Neural cell (in vitro differentiated cells): ENCODE results near the gene RCN1. TPM values are rescaled to one million over a fixed set of nuclear protein-coding genes. Genes with fewer than 3 reads are reported as not detected.

ENCODE experiments used
- H2AFZ ChIP-seq: fragments of 200-600, 300-800 bp; sonication (generic), shearing (Covaris generic); 2 replicates; pipeline ENCODE4 v1.6.0; 2014; ENCODE audit warnings: low read depth, mild to moderate bottlenecking, antibody characterized with exemption, low read length, moderate library complexity
- H3F3A ChIP-seq: fragments of 200-600 bp; shearing (Covaris generic); 2 replicates; pipeline ENCODE4 v1.6.1; 2016; ENCODE audit warnings: mild to moderate bottlenecking, moderate library complexity, mixed read lengths, antibody characterized with exemption, low read length; ENCODE audit not compliant: insufficient read depth, poor library complexity, severe bottlenecking
- H3K27ac ChIP-seq: fragments of 200-600, 300-800 bp; sonication (generic), shearing (Covaris generic); 2 replicates; pipeline ENCODE4 v1.5.1; 2014; ENCODE audit warnings: mild to moderate bottlenecking, low read length, moderate library complexity
- H3K27me3 ChIP-seq: fragments of 300-800, 200-600 bp; sonication (generic), shearing (Covaris generic); 2 replicates; pipeline ENCODE4 v1.6.0; 2014; ENCODE audit warnings: mild to moderate bottlenecking, low read depth, low read length, moderate library complexity; ENCODE audit not compliant: insufficient read depth
- H3K36me3 ChIP-seq: fragments of 300-800, 200-600 bp; sonication (generic), shearing (Covaris generic); 2 replicates; pipeline ENCODE4 v1.5.1; 2014; ENCODE audit warnings: mild to moderate bottlenecking, antibody characterized with exemption, low read length, moderate library complexity; ENCODE audit not compliant: insufficient read depth
- H3K4me2 ChIP-seq: fragments of 300-800, 200-600 bp; sonication (generic), shearing (Covaris generic); 2 replicates; pipeline ENCODE4 v1.6.0; 2014; ENCODE audit warnings: mild to moderate bottlenecking, low read length
- H3K4me3 ChIP-seq: fragments of 300-800, 200-600 bp; sonication (generic), shearing (Covaris generic); 2 replicates; pipeline ENCODE4 v1.5.1; 2014; ENCODE audit warnings: mild to moderate bottlenecking, low read length, moderate library complexity
- H3K79me2 ChIP-seq: fragments of 200-600 bp; shearing (Covaris generic); replicated peaks from 2 replicates; pipeline ENCODE4 v1.6.0; 2014; ENCODE audit warnings: mild to moderate bottlenecking, low read length, moderate library complexity; ENCODE audit not compliant: insufficient read depth
- H3K9ac ChIP-seq: fragments of 300-800, 200-600 bp; sonication (generic), shearing (Covaris generic); 2 replicates; pipeline ENCODE4 v1.6.1; 2016; ENCODE audit warnings: mild to moderate bottlenecking, low read length, mixed read lengths
- H3K9me2 ChIP-seq: fragments of 200-600 bp; shearing (Covaris generic); 2 replicates; pipeline ENCODE4 v1.6.1; 2016; ENCODE audit warnings: mild to moderate bottlenecking, low read length, mixed read lengths; ENCODE audit not compliant: insufficient read depth
- H3K9me3 ChIP-seq: fragments of 200-600, 300-800 bp; sonication (generic), shearing (Covaris generic); 2 replicates; pipeline ENCODE4 v1.6.1; 2016; ENCODE audit warnings: mild to moderate bottlenecking, mixed run types, low read length, moderate library complexity, mixed read lengths
- H4K20me1 ChIP-seq: fragments of 200-600 bp; shearing (Covaris generic); 2 replicates; pipeline ENCODE4 v1.6.1; 2016; ENCODE audit warnings: mild to moderate bottlenecking, mixed run types; ENCODE audit not compliant: insufficient read depth
- EP300 ChIP-seq: fragments of 450-650 bp; conservative IDR thresholded peaks from 2 replicates; pipeline ENCODE4 v1.6.1; 2014; ENCODE audit warnings: antibody characterized with exemption, mild to moderate bottlenecking, moderate library complexity; ENCODE audit not compliant: poor library complexity, severe bottlenecking
- EZH2 ChIP-seq: fragments of 200-600, 300-800 bp; shearing (Covaris generic), sonication (generic); IDR thresholded peaks from 2 replicates; pipeline ENCODE4 v1.6.1; 2014; ENCODE audit warnings: antibody characterized with exemption, low read length, borderline replicate concordance, mild to moderate bottlenecking; ENCODE audit not compliant: insufficient read depth, poor library complexity, severe bottlenecking
- MXI1 ChIP-seq: fragments of 450-650 bp; conservative IDR thresholded peaks from 2 replicates; pipeline ENCODE4 v1.6.1; 2014; ENCODE audit warnings: antibody characterized with exemption, mild to moderate bottlenecking; ENCODE audit not compliant: poor library complexity, severe bottlenecking
- POLR2AphosphoS5 ChIP-seq: IDR thresholded peaks from 2 replicates; pipeline ENCODE4 v1.6.1; 2012
- RAD21 ChIP-seq: fragments of 450-650 bp; conservative IDR thresholded peaks from 2 replicates; pipeline ENCODE4 v1.6.1; 2014; ENCODE audit warnings: antibody characterized with exemption, mild to moderate bottlenecking, moderate library complexity
- SMC3 ChIP-seq: fragments of 450-650 bp; conservative IDR thresholded peaks from 2 replicates; pipeline ENCODE4 v1.6.1; 2014; ENCODE audit warnings: antibody characterized with exemption, mild to moderate bottlenecking, moderate library complexity; ENCODE audit not compliant: poor library complexity
- TAF1 ChIP-seq: IDR thresholded peaks from 2 replicates; pipeline ENCODE4 v1.6.1; 2012; ENCODE audit warnings: low read depth
- polyA plus RNA-seq: library from polyadenylated mRNA; depleted of rRNA; stranded (reverse); fragments of >200 nt; gene quantifications from 2 replicates; pipeline ENCODE4 v1.2.3, GENCODE V29; 2014
- TF ChIP-seq, protein P1 (sequence below): IDR thresholded peaks from 2 replicates; pipeline ENCODE4 v1.6.1; 2012; ENCODE audit warnings: borderline replicate concordance
- TF ChIP-seq, protein P2 (sequence below): fragments of 450-650 bp; IDR thresholded peaks from 2 replicates; pipeline ENCODE4 v1.5.1; 2014; ENCODE audit warnings: antibody characterized with exemption, mild to moderate bottlenecking, moderate library complexity; ENCODE audit not compliant: poor library complexity, severe bottlenecking

Gene RCN1
- polyA plus RNA-seq, 1 donor from 2014 or later: 66.7 TPM

DNA sequence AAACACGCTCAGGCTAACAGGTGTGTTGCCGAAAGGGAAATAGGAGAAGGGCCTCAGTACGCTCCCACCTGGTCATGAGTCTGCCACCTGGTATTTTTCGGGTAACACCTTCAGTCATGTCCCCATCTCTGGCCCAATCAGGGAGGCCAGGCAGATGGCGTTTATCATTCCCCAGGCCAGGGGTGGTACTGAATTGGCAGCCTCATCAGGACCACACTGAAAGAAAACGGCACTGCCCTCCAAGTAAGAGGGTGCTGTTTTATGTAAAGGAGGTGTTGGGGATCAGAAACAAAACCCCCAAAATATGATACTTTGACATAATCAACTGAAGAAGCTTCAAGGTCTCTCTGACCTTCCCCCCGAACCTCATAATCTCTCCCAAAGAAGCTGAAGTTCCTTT, 58.9 kb downstream of the RCN1 start:
- Histone ChIP-seq H3K27me3 (no peaks in the 10 kb centered on the region), H3K79me2 (no peaks in the 10 kb centered on the region), H3K9ac (no peak overlapping the region), H3K9me2 (no peaks in the 10 kb centered on the region), H3K4me2 (no peak overlapping the region), H3K4me3 (no peak overlapping the region), H3K27ac (no peak overlapping the region), H3F3A (no peaks in the 10 kb centered on the region), H4K20me1 (no peaks in the 10 kb centered on the region), H3K9me3 (no peaks in the 10 kb centered on the region), H3K36me3 (no peaks in the 10 kb centered on the region), H2AFZ (no peak overlapping the region)
- no peak for TF ChIP-seq TAF1
- TF ChIP-seq, protein P1, sequence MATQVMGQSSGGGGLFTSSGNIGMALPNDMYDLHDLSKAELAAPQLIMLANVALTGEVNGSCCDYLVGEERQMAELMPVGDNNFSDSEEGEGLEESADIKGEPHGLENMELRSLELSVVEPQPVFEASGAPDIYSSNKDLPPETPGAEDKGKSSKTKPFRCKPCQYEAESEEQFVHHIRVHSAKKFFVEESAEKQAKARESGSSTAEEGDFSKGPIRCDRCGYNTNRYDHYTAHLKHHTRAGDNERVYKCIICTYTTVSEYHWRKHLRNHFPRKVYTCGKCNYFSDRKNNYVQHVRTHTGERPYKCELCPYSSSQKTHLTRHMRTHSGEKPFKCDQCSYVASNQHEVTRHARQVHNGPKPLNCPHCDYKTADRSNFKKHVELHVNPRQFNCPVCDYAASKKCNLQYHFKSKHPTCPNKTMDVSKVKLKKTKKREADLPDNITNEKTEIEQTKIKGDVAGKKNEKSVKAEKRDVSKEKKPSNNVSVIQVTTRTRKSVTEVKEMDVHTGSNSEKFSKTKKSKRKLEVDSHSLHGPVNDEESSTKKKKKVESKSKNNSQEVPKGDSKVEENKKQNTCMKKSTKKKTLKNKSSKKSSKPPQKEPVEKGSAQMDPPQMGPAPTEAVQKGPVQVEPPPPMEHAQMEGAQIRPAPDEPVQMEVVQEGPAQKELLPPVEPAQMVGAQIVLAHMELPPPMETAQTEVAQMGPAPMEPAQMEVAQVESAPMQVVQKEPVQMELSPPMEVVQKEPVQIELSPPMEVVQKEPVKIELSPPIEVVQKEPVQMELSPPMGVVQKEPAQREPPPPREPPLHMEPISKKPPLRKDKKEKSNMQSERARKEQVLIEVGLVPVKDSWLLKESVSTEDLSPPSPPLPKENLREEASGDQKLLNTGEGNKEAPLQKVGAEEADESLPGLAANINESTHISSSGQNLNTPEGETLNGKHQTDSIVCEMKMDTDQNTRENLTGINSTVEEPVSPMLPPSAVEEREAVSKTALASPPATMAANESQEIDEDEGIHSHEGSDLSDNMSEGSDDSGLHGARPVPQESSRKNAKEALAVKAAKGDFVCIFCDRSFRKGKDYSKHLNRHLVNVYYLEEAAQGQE: no peak
- no peak for TF ChIP-seq EZH2
- TF ChIP-seq, protein P2, sequence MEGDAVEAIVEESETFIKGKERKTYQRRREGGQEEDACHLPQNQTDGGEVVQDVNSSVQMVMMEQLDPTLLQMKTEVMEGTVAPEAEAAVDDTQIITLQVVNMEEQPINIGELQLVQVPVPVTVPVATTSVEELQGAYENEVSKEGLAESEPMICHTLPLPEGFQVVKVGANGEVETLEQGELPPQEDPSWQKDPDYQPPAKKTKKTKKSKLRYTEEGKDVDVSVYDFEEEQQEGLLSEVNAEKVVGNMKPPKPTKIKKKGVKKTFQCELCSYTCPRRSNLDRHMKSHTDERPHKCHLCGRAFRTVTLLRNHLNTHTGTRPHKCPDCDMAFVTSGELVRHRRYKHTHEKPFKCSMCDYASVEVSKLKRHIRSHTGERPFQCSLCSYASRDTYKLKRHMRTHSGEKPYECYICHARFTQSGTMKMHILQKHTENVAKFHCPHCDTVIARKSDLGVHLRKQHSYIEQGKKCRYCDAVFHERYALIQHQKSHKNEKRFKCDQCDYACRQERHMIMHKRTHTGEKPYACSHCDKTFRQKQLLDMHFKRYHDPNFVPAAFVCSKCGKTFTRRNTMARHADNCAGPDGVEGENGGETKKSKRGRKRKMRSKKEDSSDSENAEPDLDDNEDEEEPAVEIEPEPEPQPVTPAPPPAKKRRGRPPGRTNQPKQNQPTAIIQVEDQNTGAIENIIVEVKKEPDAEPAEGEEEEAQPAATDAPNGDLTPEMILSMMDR: no peak
- no peak for TF ChIP-seq EP300
- no peak for TF ChIP-seq SMC3
- TF ChIP-seq POLR2AphosphoS5: no peak
- no peak for TF ChIP-seq RAD21
- no peak for TF ChIP-seq MXI1

DNA sequence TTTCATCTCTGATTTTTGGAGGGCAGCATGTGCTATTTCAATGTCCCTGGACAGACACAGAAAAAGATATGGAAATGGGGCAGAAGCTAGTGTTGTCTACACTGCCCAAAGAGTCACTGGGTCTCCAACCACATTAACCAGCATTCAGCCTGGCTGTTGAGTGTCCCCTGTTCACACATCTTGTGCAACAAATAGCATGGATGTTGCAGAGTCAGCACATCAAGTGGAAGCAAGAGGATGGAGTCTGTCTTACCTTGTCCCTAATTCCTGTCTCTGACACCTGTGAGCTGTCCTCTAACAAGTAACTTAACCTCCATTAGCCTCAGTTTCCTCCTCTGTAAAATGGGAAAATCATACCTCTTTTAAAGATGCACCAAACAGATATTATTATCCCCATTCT, 60.2 kb downstream of the RCN1 start:
- Histone ChIP-seq H3K9me3 (no peaks in the 10 kb centered on the region), H3F3A (no peaks in the 10 kb centered on the region), H3K4me3 (no peak overlapping the region), H3K9me2 (no peaks in the 10 kb centered on the region), H4K20me1 (no peaks in the 10 kb centered on the region), H3K9ac (no peak overlapping the region), H3K27me3 (no peaks in the 10 kb centered on the region), H3K36me3 (no peaks in the 10 kb centered on the region), H3K79me2 (no peaks in the 10 kb centered on the region), H3K4me2 (no peak overlapping the region), H2AFZ (no peak overlapping the region), H3K27ac (no peak overlapping the region)
- TF ChIP-seq EP300: no peak

DNA sequence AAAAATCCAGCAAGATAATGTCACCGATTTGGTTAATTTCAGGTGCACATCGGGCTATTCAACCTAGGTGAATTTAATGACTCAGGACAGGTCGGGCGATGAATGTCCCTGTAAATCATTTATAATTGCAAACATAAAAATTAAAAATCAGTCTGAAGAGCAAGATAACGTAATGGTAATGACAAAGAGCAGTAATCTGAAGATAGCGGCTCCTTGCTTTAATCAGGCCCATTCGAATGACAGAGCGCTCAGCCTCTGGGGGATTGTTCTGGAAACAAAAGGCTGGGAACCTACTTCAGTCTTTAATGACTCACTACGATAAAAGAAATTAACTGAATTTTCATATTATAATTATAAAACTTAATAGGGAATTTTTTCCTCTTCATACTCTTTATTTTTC, 61.3 kb downstream of the RCN1 start:
- no peaks in the 10 kb centered on the region for H3K79me2 ChIP-seq
- no peaks in the 10 kb centered on the region for H3K9me2 ChIP-seq
- no peaks in the 10 kb centered on the region for H3K36me3 ChIP-seq
- H3F3A ChIP-seq: no peaks in the 10 kb centered on the region
- H2AFZ ChIP-seq: no peak overlapping the region
- H3K27ac ChIP-seq: no peak overlapping the region
- no peaks in the 10 kb centered on the region for H3K27me3 ChIP-seq
- no peaks in the 10 kb centered on the region for H3K9me3 ChIP-seq
- no peak for TF ChIP-seq EZH2
- H3K4me3 ChIP-seq: no peak overlapping the region
- H4K20me1 ChIP-seq: no peaks in the 10 kb centered on the region
- no peak overlapping the region for H3K4me2 ChIP-seq
- no peak overlapping the region for H3K9ac ChIP-seq
